GM23338 (cell line): ENCODE measurements around the gene HS3ST6. TPM values are rescaled to one million over a fixed set of nuclear protein-coding genes. Genes with fewer than 3 reads are reported as not detected.
A peak's percentile ranks its signal among the peaks of the same experiment; 100 is the strongest.

Experiments
- ATAC-seq: fragments of 200-7000 bp; cut with Tn5 transposase; 3 replicates; pipeline ENCODE4 v1.9.1; 2020
- DNase-seq: peaks from one replicate; pipeline ENCODE4 v3.0.0-alpha.2; 2015; ENCODE audit warnings: low spot score
- H2AFZ ChIP-seq: fragments of 200-600 bp; sonication (generic); 2 replicates; pipeline ENCODE4 v1.8.0; 2016; ENCODE audit warnings: antibody characterized with exemption, mild to moderate bottlenecking, moderate library complexity
- H3F3A ChIP-seq: fragments of 200-600 bp; sonication (generic); replicated peaks from 2 replicates; pipeline ENCODE4 v1.8.0; 2017; ENCODE audit warnings: antibody characterized with exemption, mixed run types, low read depth
- H3K27ac ChIP-seq: fragments of 200-600 bp; sonication (generic); 2 replicates; pipeline ENCODE4 v1.6.1; 2016; ENCODE audit warnings: low read depth
- H3K27me3 ChIP-seq: fragments of 200-600 bp; sonication (generic); 2 replicates; pipeline ENCODE4 v1.8.0; 2016; ENCODE audit warnings: mild to moderate bottlenecking, mixed run types, moderate library complexity; ENCODE audit not compliant: insufficient read depth
- H3K36me3 ChIP-seq: fragments of 200-600 bp; sonication (generic); 2 replicates; pipeline ENCODE4 v1.8.0; 2016; ENCODE audit warnings: mild to moderate bottlenecking; ENCODE audit not compliant: insufficient read depth
- H3K4me1 ChIP-seq: fragments of 200-600 bp; sonication (generic); 2 replicates; pipeline ENCODE4 v1.8.0; 2016; ENCODE audit warnings: mild to moderate bottlenecking, moderate library complexity; ENCODE audit not compliant: insufficient read depth
- H3K4me2 ChIP-seq: fragments of 200-600 bp; sonication (generic); 2 replicates; pipeline ENCODE4 v1.7.1; 2017; ENCODE audit warnings: mixed run types
- H3K4me3 ChIP-seq: fragments of 200-600 bp; sonication (generic); 2 replicates; pipeline ENCODE4 v1.6.1; 2016; ENCODE audit warnings: mixed run types
- H3K79me2 ChIP-seq: fragments of 200-600 bp; sonication (generic); replicated peaks from 2 replicates; pipeline ENCODE4 v1.8.0; 2017; ENCODE audit warnings: mild to moderate bottlenecking; ENCODE audit not compliant: insufficient read depth
- H3K9me2 ChIP-seq: fragments of 200-600 bp; sonication (generic); 2 replicates; pipeline ENCODE4 v1.8.0; 2017; ENCODE audit not compliant: insufficient read depth
- H4K20me1 ChIP-seq: fragments of 200-600 bp; sonication (generic); replicated peaks from 2 replicates; pipeline ENCODE4 v1.8.0; 2017; ENCODE audit warnings: mild to moderate bottlenecking; ENCODE audit not compliant: insufficient read depth
- H3K27ac Mint-ChIP-seq: 2 replicates; pipeline ENCODE4 v1.8.0; 2020; ENCODE audit warnings: inconsistent platforms, mild to moderate bottlenecking, moderate library complexity, mixed read lengths
- H3K27me3 Mint-ChIP-seq: 3 replicates; pipeline ENCODE4 v1.8.0; 2022; ENCODE audit warnings: low read depth, mild to moderate bottlenecking, moderate library complexity, mixed read lengths, inconsistent platforms; ENCODE audit not compliant: insufficient read depth, poor library complexity
- H3K36me3 Mint-ChIP-seq: 3 replicates; pipeline ENCODE4 v1.8.0; 2021; ENCODE audit warnings: low read depth, mild to moderate bottlenecking, inconsistent platforms, moderate library complexity, mixed read lengths
- H3K4me1 Mint-ChIP-seq: 3 replicates; pipeline ENCODE4 v1.8.0; 2020; ENCODE audit warnings: mild to moderate bottlenecking, inconsistent platforms, mixed read lengths
- H3K4me3 Mint-ChIP-seq: 3 replicates; pipeline ENCODE4 v1.8.0; 2021; ENCODE audit warnings: moderate library complexity, mild to moderate bottlenecking, inconsistent platforms, mixed read lengths
- H3K9me3 Mint-ChIP-seq: 3 replicates; pipeline ENCODE4 v1.8.0; 2020; ENCODE audit warnings: moderate library complexity, mild to moderate bottlenecking, inconsistent platforms, mixed read lengths
- CREB1 ChIP-seq: fragments of 250-450 bp; sonication (Bioruptor Pico); IDR thresholded peaks from 2 replicates; pipeline ENCODE4 v1.5.0; 2020; ENCODE audit warnings: low read depth, mild to moderate bottlenecking, moderate library complexity
- CTCF ChIP-seq, 2 experiments: fragments of 200-600 bp in 1 of 2; sonication (generic) in 1 of 2; conservative IDR thresholded peaks; 2 replicates each; pipeline versions ENCODE4 v1.5.1 to v1.6.1; 2016 to 2017; ENCODE audit warnings: antibody characterized with exemption in 2 of 2, low read depth in 2 of 2, mild to moderate bottlenecking in 2 of 2, moderate library complexity in 1 of 2
- ETS1 ChIP-seq: IDR thresholded peaks from 2 replicates; pipeline ENCODE4 v1.6.1; 2016; ENCODE audit warnings: antibody characterized with exemption
- EZH2 ChIP-seq: fragments of 200-600 bp; sonication (generic); IDR thresholded peaks from one replicate; pipeline ENCODE4 v1.8.0; 2017; ENCODE audit warnings: antibody characterized with exemption, mild to moderate bottlenecking, low read depth; ENCODE audit not compliant: unreplicated experiment
- EZH2phosphoT487 ChIP-seq: fragments of 200-600 bp; sonication (generic); IDR thresholded peaks from one replicate; pipeline ENCODE4 v1.8.1; 2018; ENCODE audit warnings: antibody characterized with exemption; ENCODE audit not compliant: unreplicated experiment
- JUNB ChIP-seq: IDR thresholded peaks from one replicate; pipeline ENCODE4 v1.6.1; 2016; ENCODE audit warnings: antibody characterized with exemption; ENCODE audit not compliant: unreplicated experiment
- NANOG ChIP-seq: IDR thresholded peaks from 2 replicates; pipeline ENCODE4 v1.6.1; 2016; ENCODE audit warnings: antibody characterized with exemption, borderline replicate concordance
- POLR2AphosphoS5 ChIP-seq: IDR thresholded peaks from 2 replicates; pipeline ENCODE4 v1.6.1; 2016; ENCODE audit warnings: antibody characterized with exemption, low read depth
- REST ChIP-seq: IDR thresholded peaks from one replicate; pipeline ENCODE4 v1.6.1; 2018; ENCODE audit warnings: antibody characterized with exemption; ENCODE audit not compliant: unreplicated experiment
- STAT1 ChIP-seq: IDR thresholded peaks from one replicate; pipeline ENCODE4 v1.6.1; 2016; ENCODE audit warnings: antibody characterized with exemption; ENCODE audit not compliant: unreplicated experiment
- ZNF114 ChIP-seq: fragments of 250-450 bp; sonication (Bioruptor Pico); IDR thresholded peaks from 2 replicates; pipeline ENCODE4 v1.5.0; 2020; ENCODE audit warnings: mild to moderate bottlenecking, moderate library complexity
- ZNF331 ChIP-seq: fragments of 250-450 bp; sonication (Bioruptor Pico); IDR thresholded peaks from 2 replicates; pipeline ENCODE4 v1.5.0; 2020; ENCODE audit warnings: low read depth, mild to moderate bottlenecking, moderate library complexity
- ZNF462 ChIP-seq: fragments of 250-450 bp; sonication (Bioruptor Pico); IDR thresholded peaks from 2 replicates; pipeline ENCODE4 v1.5.0; 2020; ENCODE audit warnings: mild to moderate bottlenecking, moderate library complexity
- polyA plus RNA-seq: library from polyadenylated mRNA; unstranded; fragments of >200 nt; fragmentation: Nextera tagmentation; extraction: Ambion mirVana; gene quantifications from 2 replicates; pipeline ENCODE4 v1.2.1, GENCODE V29; 2016
- total RNA-seq: library from RNA; depleted of rRNA; stranded (reverse); fragments of >200 nt; shearing (Covaris generic); gene quantifications from 2 replicates; pipeline ENCODE4 v1.2.3, GENCODE V29; 2014

The HS3ST6 gene
- total and polyA plus RNA-seq, 2 experiments from 2014 or later, result 0.21 TPM; not detected in 1

- H3K4me3 ChIP-seq, result no peak overlapping the region
- H3K36me3 Mint-ChIP-seq, result no peaks in the 10 kb centered on the region; the same call in 2 of the 3 replicates
- H3K27ac Mint-ChIP-seq, result peak overlapping the region; percentile 80; the same call in 1 of the 2 replicates
- H3K4me1 Mint-ChIP-seq, result peaks cover 20% of the 10 kb centered on the region
- H3K27me3 Mint-ChIP-seq, result peaks cover 14% of the 10 kb centered on the region
- H3K79me2 ChIP-seq, result no peaks in the 10 kb centered on the region
- no peaks in the 10 kb centered on the region; the same call in 1 of the 2 replicates for H4K20me1 ChIP-seq
- H3K4me1 ChIP-seq, result peaks cover 15% of the 10 kb centered on the region; the same call in 1 of the 2 replicates
- H3K27me3 ChIP-seq, result no peaks in the 10 kb centered on the region
- H2AFZ ChIP-seq, result no peak overlapping the region
- H3K9me2 ChIP-seq, result no peaks in the 10 kb centered on the region
- ATAC-seq, result no peak
- no peak for DNase-seq
- 0 out of 2 replicates have a peak, but pooled peaks cover 10% of the 10 kb centered on the region for H3F3A ChIP-seq
- H3K4me3 Mint-ChIP-seq, result peak overlapping the region; percentile 85
- no peaks in the 10 kb centered on the region for H3K9me3 Mint-ChIP-seq
- TF ChIP-seq ZNF462 (CRISPR knock-in tag) (no peak), POLR2AphosphoS5 (no peak), CREB1 (no peak), CTCF (conservative IDR thresholded peaks at IDR 0.05; ENCODE audit: low read depth in 2 of 2) (no peak), EZH2 (no peak), ZNF114 (no peak), EZH2phosphoT487 (no peak), REST (no peak), ETS1 (no peak), STAT1 (no peak), NANOG (no peak), ZNF331 (CRISPR knock-in tag) (no peak), JUNB (no peak)
- no peak overlapping the region for H3K27ac ChIP-seq
- no peaks in the 10 kb centered on the region for H3K36me3 ChIP-seq
- H3K4me2 ChIP-seq, result no peak overlapping the region
Measured at GRCh38 chr16:1944612-1945199, 26.5 kb upstream of the HS3ST6 start.
